ENCODE data around the gene TPSB2.
"Not testable (repeated sequence)": the region's sequence is repeated elsewhere in the genome, so short reads cannot be mapped to it uniquely, and the experiment has no call there.

TPSB2 gene

DNA sequence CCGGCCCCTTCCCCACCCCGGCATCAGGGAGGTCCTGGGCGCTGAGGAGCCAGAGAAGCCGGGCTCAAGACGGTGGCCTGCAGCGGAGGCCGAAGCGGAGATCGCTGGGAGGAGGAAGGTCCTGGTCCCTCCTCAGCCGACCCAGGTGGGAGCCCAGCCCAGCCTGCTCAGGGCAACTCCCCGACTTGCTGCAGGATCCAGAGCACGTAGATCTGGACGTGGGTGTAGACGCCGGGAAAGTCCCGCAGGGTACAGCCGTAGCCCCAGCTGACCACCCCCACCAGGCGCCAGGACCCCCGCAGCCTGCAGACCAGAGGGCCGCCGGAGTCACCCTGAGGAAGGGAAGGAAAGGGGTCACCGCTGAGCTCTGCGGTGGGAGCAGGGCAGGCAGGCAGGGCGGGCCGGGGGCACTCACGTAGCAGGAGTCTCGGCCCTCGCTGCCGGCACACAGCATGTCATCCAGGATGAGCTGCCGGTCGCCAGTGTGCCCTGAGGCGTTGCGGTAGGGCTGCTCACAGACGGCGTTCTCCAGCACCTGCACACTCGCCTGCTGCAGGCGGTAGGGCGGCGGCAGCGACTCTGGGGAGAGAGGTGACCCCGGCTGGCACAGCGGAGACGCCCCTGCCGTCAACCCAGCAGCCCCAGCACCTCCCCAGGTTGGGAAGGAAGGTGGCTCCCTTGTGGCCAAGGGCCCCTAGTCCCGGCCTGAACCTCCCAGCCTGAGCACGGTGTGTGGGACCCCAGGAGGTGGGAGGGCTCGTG, 31.3 kb upstream of the TPSB2 start:
- DNase-seq (no peak), ATAC-seq (no peak)

DNA sequence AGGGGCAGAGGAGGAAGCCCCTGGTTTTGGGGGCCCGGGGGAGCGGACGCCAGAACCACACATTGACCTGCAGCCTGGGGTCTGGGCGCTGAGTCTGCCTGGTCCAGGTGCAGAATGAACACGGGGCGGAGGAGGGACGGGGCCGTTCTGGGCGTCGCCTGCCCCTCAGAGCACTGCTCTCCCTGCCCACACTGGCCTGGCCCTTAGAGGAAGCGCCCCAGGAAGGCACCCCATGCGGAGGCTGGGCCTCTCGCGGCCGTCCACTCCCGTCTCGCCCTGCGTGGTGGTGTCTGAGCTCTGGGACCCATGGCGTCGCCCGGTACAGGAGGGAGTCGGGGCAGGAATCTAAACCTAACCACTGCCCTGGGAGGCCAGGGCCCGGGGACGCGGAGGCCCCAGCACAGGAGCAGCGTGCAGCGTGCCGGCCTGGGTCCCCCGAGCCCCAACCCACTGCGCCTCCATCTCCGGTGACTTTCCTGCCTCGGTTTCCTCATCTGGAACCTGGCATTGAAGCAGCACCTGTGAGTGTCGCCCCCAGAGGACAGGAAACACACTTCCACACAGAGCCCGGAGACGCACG, 30.2 kb upstream of the TPSB2 start:
- DNase-seq: no peak
- no peak for ATAC-seq

DNA sequence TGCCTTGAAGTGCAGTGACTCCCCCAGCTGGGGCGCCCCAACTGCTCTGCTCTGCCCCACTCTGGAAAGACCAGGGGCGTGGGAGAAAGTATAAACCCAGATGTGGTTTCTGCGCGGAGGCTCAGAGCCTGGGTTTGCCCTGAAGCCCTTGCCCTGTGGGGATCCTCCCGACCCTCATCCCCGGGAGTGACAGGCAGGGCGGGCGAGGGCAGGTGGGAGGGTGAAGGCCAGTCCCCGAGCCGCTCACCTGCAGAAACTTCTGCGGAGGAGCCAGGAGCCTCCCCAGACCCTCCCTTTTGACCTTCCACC, 29.7 kb upstream of the TPSB2 start:
- ATAC-seq (no peak), DNase-seq (no peak)

DNA sequence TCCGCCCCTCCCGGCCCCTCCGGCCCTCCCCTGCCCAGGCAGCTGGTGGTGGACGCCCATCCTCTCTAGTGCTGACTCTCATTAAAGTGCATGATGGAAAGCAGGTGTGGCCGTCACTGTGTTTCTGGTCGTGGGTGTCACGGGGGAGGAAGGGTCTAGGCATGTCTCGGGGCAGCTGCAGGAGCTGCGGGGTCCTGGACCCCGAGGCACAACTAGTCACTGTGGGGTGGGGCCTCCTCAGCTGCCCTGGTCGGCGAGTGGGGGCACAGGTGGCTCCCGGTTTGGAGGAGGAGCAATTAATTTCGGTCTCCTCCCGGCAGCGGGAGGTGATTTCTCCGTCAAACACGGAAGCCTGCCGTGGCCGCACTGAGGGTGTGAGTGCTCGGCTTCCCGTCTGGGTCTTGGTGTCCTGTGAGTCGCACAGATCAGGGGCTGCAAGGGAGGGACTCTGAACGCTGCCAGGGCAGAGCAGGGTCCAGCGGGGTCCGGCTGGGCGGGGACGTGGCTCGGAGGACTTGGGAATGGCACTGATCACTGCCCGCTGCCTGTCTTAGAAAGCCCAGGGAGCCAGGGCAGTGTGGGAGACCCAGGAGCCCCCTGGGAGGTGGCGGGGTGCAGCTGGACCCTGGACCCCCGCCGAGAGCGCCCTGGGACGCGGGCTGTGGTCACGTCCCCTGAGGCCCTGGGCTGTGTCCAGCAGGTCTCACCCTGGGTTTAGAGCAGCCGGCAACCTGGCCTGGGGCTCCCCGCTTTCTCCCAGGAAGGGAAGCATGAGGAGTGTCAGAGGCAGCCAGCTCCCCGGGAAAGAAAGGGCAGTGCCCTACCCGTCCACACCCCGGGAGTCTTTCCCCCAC, 29.1 kb upstream of the TPSB2 start:
- DNase-seq (no peak), ATAC-seq (no peak)

DNA sequence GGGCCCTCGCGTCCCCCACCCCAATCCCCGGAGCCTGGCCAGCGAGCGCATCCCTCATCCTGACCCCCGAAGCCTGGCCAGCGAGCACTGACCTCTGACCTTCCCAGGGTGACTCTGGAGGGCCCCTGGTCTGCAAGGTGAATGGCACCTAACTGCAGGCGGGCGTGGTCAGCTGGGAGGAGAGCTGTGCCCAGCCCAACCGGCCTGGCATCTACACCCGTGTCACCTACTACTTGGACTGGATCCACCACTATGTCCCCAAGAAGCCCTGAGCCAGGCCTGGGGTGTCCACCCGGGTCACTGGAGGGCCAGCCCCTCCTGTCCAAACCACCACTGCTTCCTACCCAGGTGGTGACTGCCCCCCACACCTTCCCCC, 28.2 kb upstream of the TPSB2 start:
- ATAC-seq (no peak), DNase-seq (no peak)

DNA sequence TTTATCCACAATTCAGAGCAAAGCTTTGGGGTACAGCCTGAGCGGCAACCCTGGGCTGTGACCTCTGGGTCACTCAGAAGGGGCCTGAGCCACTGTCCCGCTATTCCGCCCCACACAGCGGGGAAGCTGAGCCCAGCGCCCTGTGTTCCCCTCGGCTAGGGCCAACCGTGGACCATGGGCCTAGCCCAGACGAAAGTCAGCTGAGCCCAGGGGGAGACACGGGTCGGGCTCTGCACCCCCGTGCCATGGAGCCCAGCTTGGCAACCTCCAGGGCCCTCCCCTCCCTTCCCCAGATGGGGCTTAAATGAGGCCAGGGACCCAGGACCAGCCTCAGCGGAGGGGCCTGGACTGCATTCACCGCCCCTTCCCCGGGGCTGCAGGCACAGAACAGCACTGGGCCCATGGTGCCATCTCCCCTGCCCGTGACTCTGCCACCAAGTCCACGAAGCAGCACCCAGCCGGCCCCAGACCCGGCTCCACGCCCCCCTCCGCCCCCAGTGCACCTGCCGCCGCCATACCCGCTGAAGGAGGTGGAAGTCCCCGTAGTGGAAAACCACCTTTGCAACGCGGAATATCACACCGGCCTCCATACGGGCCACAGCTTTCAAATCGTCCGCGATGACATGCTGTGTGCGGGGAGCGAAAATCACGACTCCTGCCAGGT, 27.7 kb upstream of the TPSB2 start:
- DNase-seq: no peak

DNA sequence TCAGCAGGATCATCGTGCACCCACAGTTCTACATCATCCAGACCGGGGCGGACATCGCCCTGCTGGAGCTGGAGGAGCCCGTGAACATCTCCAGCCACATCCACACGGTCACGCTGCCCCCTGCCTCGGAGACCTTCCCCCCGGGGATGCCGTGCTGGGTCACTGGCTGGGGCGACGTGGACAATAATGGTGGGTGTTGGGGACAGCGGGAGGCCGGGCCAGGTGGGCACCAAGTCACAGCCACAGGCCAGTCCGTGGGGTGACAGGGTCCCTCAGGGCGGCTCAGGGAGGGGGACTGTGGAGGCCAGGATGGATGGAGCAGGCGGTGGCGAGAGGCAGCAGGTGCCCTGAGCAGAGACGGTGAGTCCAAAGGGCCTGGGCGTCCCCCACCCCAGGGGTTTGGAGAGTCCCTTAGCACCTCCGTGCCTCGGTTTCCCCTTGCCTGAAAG, 26.9 kb upstream of the TPSB2 start:
- ATAC-seq (no peak), DNase-seq (no peak)

More for the DNA sequence above, 27.7 kb upstream of the TPSB2 start:
- ATAC-seq: no peak

DNA sequence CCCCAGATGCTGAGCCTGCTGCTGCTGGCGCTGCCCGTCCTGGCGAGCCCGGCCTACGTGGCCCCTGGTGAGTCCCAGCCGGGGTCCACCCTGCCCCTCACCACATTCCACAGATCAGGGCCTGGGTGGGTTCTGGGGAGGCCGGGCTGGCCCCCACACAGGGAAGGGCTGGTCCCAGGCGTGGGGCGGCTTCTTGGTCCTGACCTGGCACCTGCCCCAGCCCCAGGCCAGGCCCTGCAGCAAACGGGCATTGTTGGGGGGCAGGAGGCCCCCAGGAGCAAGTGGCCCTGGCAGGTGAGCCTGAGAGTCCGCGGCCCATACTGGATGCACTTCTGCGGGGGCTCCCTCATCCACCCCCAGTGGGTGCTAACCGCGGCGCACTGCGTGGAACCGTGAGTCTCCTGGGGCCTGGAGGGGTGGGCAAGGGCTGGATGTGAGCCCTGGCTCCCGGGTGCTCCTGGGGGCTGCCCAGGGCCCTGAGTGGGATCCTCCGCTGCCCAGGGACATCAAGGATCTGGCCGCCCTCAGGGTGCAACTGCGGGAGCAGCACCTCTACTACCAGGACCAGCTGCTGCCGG, 26.4 kb upstream of the TPSB2 start:
- DNase-seq, ATAC-seq: not testable (repeated sequence)

DNA sequence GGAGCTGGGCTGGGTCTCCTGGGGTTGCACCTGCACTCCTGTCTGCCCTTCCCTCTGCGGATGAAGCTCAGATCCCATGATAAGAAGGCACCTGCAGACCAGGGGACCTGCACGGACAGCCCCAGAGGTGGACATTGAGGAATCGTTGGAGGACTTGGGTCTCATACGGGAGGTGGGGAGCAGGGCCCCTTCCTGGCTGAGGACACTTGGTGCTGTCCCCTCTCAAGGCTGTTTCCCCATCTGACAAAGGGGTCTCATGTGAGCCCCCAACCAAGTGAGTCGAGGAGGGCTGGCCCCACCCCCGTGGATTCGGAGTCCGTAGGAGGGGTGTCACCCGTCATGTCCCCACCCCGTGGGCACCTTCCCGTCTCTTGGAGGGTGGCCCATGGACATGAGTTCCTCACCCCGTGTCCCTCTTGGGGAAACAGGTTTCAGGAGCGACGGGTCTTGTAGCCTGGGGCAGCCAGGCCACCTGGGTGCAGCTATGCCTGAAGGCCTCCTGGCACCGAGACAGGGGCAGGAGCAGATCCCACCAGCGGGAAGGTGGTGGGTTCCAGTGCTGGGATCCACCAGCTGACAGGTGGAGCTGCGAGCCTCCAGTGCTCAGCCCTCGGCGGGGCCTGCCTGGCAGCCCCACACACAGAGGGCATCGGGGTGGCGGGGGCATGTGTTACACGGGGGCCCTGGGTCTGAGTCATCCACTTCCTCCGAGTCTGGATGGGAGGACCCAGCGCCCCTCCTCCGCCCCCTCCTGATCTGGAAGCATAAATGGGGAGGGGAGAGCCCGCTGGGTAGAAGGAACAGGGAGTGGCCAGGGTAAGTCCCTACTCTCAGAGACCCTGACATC, 25.5 kb upstream of the TPSB2 start, which contains the start of gene TPSD1:
Gene TPSD1 (plus strand): TSS at position 794 of the 847 bp plus-strand sequence. CDS start 212 bp downstream, outside the sequence.
- not testable (repeated sequence) for DNase-seq
- peak; percentile 24 for ATAC-seq

DNA sequence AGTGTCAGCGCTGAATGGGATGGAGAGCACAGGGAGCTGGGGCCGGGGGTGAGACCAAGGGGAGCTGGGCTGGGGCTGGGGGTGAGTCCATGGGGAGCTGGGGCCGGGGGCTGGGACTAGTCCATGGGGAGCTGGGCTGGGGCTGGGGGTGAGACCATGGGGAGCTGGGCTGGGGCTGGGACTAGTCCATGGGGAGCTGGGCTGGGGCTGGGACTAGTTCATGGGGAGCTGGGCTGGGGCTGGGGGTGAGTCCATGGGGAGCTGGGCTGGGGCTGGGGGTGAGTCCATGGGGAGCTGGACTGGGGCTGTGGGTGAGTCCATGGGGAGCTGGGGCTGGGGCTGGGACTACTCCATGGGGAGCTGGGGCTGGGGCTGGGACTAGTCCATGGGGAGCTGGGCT, 24.8 kb upstream of the TPSB2 start:
- DNase-seq: peak; percentile 0
- not testable (repeated sequence) for ATAC-seq

DNA sequence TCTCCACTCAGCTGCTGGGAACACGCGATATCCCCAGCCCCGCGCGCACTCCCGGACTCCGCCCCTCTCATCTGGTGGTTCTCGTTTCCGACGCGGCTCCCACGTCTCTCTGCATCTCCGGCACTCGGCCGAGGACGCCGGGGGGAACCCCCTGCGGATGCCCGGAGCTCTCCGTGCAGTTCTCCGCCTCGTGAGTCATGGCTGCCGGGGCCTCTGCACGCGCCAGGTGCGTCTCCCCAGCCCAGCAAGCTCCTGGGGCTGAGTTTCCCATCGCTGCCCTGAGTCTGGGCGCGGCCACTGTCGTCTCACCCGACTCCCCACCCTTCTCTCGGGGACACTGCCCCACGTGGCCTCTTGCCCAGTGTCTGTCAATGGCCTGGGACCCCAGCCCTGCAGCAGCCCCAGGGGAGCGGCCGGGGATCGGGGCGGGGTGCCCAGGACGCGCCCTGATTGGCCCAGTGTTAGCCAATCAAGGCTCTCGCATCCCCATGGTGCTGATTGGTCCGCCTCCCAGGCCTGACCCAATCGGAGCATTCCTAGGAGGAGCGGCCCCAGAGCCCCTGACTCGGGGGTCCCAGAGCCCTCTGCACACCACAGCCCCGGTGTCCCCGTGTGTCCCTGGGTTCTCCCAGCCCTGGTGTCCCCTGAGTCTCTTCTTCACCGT, 23.8 kb upstream of the TPSB2 start:
- peak; percentile 26 for ATAC-seq
- DNase-seq: not testable (repeated sequence)

DNA sequence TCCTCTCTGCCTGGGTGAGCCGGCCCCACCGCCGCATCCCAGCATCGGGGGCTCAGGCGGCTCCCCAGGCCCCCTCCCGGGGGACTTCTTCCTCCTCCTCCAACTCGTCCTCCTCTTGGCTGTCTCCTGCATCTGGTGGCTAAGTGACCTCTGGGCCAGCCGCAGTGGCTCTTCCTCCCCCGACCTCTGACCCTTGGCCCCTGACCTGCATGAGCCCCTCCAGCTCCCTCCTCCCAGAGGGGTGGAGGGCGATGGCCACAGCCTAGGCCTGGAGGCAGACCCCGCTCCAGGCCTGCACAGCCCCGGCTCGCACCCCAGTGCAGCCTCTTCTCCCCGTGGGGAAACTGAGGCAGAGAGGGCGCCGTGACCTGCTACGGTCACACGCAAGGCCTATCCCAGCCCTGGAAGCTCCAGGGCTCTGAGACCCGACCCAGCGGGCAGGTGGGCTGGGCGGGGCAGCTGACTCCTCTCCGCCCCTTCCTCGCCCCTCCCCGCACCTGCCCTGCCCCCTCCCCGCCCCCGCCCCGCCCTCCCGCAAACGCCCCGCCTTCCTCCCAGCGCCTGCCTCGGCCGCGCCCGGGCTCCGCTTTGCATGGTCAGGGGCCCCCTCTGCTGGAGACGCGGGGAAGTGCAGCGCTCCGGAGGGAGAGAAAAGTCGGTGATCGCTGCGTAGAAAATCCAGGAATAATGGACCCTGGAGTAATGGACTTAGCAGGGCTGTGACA, 19.2 kb upstream of the TPSB2 start:
- DNase-seq: not testable (repeated sequence)

DNA sequence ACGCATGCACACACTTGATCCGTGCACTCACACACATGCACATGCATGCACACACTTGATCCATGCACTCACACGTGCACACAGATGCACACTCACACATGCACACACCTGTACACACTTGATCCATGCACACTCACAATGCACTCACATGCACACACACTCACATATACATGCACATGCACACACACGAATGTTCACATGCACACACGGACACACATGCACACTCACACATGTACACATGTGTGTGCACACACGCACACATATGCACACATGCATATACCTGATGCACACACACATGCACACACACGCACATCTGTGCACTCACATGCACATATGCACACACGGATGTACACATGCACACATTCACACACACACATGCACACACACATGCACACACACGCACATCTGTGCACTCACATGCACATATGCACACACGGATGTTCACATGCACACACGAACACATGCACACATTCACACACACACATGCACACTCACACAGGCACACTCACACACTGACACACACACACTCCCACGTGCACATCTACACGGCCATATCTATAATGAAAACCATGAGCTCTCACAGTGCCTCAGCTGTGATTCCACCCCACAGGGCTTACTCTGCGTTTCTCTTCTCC, 18.0 kb upstream of the TPSB2 start:
- DNase-seq, ATAC-seq: not testable (repeated sequence)

More for the DNA sequence above, 19.2 kb upstream of the TPSB2 start:
- peak; percentile 53 for ATAC-seq

DNA sequence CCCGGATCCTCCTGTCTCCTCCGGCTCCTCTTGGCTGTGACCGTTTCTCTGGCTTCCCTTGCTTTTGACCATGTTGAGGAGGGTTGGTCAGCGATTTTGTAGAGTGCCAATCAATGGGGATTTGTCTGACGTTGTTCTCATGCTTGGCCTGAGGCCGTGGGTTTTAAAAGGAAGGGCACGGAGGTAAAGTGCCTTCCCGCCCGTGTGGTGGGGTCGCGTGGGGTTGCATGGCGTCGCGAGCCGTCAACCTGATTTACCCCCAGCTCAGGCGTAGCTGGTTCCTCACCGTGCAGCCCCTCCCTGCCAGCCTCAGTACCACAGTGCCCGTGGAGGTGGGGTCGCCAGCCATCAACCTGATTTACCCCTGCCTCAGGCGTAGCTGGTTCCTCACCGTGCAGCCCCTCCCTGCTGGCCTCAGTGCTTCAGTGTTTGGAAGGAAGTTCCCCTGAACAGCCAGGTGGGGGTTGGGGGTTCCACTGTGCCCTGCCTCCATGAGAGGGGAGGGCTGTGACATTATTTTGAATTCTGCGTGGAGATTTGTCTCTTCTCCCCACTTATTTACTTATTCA, 15.6 kb upstream of the TPSB2 start:
- ATAC-seq: no peak
- DNase-seq: no peak

DNA sequence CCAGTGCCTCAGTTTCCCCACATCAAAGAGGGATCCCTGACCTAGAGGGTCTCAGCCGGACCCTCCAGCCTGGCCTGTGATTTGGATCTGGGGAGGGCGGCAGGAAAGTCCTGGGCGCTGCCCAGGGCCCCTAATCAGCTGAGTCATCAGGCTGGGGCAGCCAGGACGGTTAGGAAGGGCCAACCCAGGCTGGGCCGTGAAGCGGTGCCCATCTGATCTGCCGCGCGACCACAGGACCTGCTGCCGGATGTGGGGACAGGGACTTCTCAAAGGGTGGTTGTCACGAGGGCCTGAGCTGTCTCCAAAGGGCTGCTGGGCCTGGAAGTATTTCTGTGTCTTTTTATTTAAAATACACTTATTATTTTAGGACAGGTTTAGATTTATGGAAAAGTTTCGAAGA, 14.9 kb upstream of the TPSB2 start:
- DNase-seq: no peak
- no peak for ATAC-seq

DNA sequence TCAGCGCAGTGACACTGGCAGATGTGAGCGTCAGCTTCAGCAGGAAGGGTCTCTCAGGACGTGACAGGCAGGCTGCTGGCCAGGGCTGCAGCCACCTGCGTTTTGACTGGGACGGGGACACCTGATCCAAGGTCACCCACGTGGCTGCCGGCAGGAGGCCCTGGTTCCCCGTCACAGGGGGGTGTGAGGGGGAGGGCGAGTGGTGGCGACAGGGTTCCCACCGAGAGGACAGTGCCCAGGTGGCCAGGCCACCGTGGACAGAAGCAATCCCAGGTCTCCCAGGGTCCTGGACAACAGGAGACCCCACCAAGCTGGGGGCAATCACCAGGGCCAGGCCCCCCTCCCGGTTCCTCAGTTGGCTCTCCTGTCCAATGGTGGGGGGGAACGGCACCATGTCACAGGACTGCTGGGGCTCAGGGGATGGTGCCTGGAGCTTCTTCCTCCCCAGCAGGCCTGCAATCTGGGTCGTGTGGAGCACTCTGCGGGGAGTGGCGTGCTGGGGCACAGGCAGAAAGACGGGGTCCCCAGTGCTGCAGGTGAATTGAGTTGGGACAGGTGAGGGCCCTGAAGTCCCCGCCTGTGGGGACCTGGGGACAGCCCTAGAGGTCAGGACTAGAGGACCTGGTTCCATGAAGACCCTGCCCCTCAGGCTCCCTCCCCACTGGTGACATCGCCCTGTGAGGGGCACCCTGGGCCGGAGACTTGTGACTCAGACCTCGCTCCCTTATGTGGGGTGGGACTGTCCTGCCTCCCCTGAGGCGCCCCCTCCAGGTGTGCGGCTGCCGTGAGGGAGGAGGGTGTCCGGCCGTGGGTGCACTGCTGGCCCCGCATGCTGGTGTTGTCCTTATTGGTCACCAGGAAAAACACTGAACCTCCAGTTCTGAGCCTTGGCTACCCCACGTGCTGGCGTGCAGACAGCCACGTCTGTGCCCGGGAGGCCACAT, 14.2 kb upstream of the TPSB2 start:
- DNase-seq, ATAC-seq: not testable (repeated sequence)

DNA sequence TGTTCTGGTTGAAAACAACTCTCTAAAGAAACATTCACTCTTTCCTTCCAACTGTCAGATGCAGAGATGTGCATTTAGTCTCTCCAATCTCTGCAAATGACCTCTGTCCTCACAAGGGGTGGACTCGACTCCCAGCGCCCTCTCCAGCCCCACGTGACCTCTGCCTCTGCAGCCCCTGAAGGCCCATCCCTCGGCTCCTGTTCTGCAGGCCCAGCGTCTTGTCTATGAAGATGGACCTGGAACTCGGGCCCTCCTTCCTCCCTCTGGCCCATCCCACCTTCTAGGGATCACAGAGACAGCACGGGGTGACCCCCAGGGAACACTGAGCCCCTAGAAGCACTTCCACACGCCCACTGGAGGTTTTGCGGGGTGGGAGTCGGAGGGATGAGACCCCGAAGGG, 13.4 kb upstream of the TPSB2 start:
- DNase-seq: not testable (repeated sequence)

DNA sequence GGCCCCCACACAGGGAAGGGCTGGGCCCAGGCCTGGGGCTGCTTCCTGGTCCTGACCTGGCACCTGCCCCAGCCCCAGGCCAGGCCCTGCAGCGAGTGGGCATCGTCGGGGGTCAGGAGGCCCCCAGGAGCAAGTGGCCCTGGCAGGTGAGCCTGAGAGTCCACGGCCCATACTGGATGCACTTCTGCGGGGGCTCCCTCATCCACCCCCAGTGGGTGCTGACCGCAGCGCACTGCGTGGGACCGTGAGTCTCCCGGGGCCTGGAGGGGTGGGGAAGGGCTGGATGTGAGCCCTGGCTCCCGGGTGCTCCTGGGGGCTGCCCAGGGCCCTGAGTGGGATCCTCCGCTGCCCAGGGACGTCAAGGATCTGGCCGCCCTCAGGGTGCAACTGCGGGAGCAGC, 11.1 kb upstream of the TPSB2 start:
- not testable (repeated sequence) for DNase-seq, ATAC-seq

More for the DNA sequence above, 13.4 kb upstream of the TPSB2 start:
- not testable (repeated sequence) for ATAC-seq
